ENCODE results near the gene SF3A1. TPM values are rescaled to one million over a fixed set of nuclear protein-coding genes. Genes with fewer than 3 reads are reported as not detected.

SF3A1 gene
- total RNA-seq, 1 donor from 2014 or later = 115 TPM

DNA sequence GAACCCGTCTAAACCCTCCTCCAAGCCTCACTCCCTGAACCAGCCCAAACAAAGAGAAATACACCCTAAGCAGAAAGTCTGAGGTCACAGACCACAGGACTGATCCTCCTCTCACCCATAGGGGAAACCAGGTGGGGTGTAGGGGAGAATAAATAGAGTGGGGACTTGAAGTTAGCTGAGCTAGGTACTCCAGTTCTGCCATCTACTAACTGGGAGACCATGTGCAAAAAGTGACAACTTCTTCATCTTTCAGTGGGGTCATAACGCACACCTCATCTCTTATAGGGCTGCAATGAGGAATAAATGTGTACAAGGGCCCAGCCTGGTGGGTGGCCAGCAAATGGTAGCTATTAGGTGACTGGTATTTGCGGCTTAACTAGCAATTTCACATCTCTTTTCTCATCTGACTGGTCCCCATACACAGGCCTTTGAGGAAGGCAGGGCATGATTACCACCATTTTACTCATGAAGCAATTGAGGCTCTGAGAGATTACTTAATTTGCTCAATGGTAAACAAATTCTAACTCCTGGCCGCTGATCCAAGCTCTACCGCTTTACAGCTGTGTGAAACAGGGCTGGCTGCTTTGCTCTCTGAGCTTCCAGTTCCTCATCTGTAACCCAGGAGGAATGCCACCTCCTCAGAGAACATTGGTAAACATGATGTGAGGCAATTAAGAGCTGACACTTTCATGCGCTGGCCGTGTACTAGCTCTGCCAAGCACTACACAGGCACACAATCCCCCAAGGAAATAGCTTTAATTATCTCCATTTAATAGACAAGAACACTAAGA, 46.5 kb downstream of the SF3A1 start:
- H3K4me3 Mint-ChIP-seq (ENCODE audit: unreplicated experiment) = no peak overlapping the region
- peak overlapping the region; percentile 41 for H3K27ac Mint-ChIP-seq (ENCODE audit: unreplicated experiment)
- no peak for DNase-seq (ENCODE audit: low spot score)
- no peaks in the 10 kb centered on the region for H3K36me3 Mint-ChIP-seq (ENCODE audit: low read depth)
- H3K27me3 Mint-ChIP-seq (ENCODE audit: low read depth) = no peaks in the 10 kb centered on the region
- TF ChIP-seq, protein P1, sequence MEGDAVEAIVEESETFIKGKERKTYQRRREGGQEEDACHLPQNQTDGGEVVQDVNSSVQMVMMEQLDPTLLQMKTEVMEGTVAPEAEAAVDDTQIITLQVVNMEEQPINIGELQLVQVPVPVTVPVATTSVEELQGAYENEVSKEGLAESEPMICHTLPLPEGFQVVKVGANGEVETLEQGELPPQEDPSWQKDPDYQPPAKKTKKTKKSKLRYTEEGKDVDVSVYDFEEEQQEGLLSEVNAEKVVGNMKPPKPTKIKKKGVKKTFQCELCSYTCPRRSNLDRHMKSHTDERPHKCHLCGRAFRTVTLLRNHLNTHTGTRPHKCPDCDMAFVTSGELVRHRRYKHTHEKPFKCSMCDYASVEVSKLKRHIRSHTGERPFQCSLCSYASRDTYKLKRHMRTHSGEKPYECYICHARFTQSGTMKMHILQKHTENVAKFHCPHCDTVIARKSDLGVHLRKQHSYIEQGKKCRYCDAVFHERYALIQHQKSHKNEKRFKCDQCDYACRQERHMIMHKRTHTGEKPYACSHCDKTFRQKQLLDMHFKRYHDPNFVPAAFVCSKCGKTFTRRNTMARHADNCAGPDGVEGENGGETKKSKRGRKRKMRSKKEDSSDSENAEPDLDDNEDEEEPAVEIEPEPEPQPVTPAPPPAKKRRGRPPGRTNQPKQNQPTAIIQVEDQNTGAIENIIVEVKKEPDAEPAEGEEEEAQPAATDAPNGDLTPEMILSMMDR (IDR thresholded peaks at IDR 0.05) = no peak
- no peaks in the 10 kb centered on the region for H3K9me3 Mint-ChIP-seq (ENCODE audit: low read depth)
- H3K4me1 Mint-ChIP-seq (ENCODE audit: low read depth) = peaks cover 68% of the 10 kb centered on the region

DNA sequence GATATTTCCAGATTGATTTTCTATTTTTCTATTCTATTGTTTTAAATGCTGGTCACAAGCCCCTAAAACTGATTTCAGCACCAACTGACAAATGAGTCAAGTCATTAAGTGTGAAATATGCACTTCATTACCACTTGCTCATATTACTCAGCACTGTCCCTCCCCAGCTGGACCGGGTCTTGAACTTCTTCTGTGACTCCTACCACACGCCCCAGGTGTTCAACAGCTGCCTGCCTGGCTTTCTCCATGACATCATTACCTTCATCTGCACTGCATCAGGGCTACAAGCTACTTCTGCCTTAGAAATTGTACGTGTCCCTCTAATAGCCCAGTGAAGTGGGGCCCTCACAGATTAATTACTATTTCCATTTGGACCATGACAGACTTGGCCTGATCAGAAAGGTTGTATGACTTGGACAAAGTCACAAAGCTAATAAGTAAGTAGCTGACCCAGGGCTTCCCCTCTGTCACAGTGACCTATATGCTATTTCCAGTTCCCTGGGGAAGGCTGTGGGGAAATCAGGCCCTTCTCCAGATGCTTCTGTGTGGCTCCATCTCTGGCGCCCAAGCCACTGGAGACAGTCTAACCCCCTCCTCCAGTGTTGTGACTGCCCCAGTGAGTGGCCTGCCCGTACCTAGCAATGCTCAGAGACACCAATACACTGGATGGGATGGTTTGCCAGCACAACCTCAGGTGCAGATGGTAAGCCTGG, 48.0 kb downstream of the SF3A1 start:
- no peak for DNase-seq (ENCODE audit: low spot score)
- Mint-ChIP-seq H3K36me3 (ENCODE audit: low read depth) (no peaks in the 10 kb centered on the region), H3K27me3 (ENCODE audit: low read depth) (no peaks in the 10 kb centered on the region), H3K9me3 (ENCODE audit: low read depth) (no peaks in the 10 kb centered on the region), H3K4me1 (ENCODE audit: low read depth) (peaks cover 73% of the 10 kb centered on the region), H3K4me3 (ENCODE audit: unreplicated experiment) (no peak overlapping the region), H3K27ac (ENCODE audit: unreplicated experiment) (peak overlapping the region; percentile 49)
- TF ChIP-seq, protein P1 (IDR thresholded peaks at IDR 0.05) = no peak

DNA sequence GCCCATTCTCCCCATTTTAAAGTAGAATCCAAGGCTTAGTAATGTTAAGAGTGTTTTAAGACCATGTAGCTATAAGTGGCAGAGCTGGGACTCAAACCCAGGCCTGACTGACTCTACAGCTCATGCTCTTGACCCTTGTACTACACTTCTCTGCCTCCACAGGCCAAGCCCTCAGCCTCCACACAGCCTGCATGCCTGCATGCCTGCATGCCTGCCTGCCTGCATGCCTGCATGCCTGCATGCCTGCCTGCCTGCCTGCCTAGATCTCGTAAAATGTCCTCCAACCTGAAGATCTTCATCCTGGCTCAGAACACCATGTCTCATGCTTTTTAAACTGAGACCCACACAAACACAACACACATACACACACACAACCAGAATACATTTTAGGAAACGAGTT, 48.6 kb downstream of the SF3A1 start:
- H3K36me3 Mint-ChIP-seq (ENCODE audit: low read depth) = no peaks in the 10 kb centered on the region
- no peaks in the 10 kb centered on the region for H3K27me3 Mint-ChIP-seq (ENCODE audit: low read depth)
- TF ChIP-seq, protein P1 (IDR thresholded peaks at IDR 0.05) = no peak
- no peaks in the 10 kb centered on the region for H3K9me3 Mint-ChIP-seq (ENCODE audit: low read depth)
- H3K4me1 Mint-ChIP-seq (ENCODE audit: low read depth) = peaks cover 76% of the 10 kb centered on the region
- no peak overlapping the region for H3K4me3 Mint-ChIP-seq (ENCODE audit: unreplicated experiment)
- no peak for DNase-seq (ENCODE audit: low spot score)
- no peak overlapping the region for H3K27ac Mint-ChIP-seq (ENCODE audit: unreplicated experiment)

DNA sequence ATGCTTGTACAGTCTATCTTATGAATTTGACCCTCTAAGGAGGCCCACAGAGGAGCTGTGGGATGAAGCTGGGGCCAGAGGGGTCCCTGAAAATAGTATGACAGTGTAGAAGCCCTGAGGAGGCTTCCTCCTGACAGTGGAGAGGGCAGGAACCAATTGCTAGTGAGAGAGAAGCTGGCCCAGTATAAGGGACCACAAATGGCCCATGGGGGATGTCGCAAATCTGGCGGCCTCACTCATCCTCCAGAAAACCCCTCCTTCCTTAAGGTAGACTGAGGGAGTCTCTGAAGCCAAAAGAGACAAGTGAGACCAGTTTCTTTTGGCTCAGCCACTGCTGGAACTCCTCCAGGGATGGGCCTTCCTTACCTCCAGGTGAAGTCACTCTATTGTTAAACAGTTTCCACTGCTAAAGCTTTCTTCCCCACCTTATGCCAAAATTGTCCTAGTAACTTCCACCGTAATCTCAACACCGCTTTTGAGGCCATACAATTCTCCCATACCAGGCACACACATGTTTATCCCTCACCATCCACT, 49.6 kb downstream of the SF3A1 start:
- Mint-ChIP-seq H3K9me3 (ENCODE audit: low read depth) (no peaks in the 10 kb centered on the region), H3K36me3 (ENCODE audit: low read depth) (peaks cover 2% of the 10 kb centered on the region), H3K4me1 (ENCODE audit: low read depth) (peaks cover 76% of the 10 kb centered on the region), H3K27me3 (ENCODE audit: low read depth) (no peaks in the 10 kb centered on the region), H3K27ac (ENCODE audit: unreplicated experiment) (no peak overlapping the region), H3K4me3 (ENCODE audit: unreplicated experiment) (no peak overlapping the region)
- DNase-seq (ENCODE audit: low spot score) = no peak
- TF ChIP-seq, protein P1 (IDR thresholded peaks at IDR 0.05) = no peak

DNA sequence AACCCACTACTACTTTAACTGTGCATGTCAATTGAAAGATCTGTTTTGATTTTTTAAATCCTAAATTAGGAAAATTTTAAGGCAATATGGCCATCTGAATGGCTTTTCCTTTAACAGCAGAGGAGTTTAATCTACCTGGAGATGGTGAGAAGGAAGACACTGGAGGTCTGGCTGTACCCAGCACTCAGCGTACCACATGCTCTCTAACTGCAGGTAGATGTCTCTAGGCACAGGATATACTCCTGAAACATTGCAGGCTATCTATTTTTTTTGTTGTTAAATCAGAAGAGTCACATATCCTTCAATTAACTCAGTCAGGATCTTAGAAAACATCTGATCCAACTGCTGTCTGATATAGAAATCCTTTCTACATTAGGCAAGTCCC, 50.1 kb downstream of the SF3A1 start:
- peaks cover 76% of the 10 kb centered on the region for H3K4me1 Mint-ChIP-seq (ENCODE audit: low read depth)
- no peak overlapping the region for H3K27ac Mint-ChIP-seq (ENCODE audit: unreplicated experiment)
- no peak overlapping the region for H3K4me3 Mint-ChIP-seq (ENCODE audit: unreplicated experiment)
- H3K9me3 Mint-ChIP-seq (ENCODE audit: low read depth) = no peaks in the 10 kb centered on the region
- TF ChIP-seq, protein P1 (IDR thresholded peaks at IDR 0.05) = no peak
- DNase-seq (ENCODE audit: low spot score) = no peak
- H3K36me3 Mint-ChIP-seq (ENCODE audit: low read depth) = peaks cover 2% of the 10 kb centered on the region
- H3K27me3 Mint-ChIP-seq (ENCODE audit: low read depth) = no peaks in the 10 kb centered on the region
